ENCODE results near the gene MBLAC1.

The MBLAC1 gene

DNA sequence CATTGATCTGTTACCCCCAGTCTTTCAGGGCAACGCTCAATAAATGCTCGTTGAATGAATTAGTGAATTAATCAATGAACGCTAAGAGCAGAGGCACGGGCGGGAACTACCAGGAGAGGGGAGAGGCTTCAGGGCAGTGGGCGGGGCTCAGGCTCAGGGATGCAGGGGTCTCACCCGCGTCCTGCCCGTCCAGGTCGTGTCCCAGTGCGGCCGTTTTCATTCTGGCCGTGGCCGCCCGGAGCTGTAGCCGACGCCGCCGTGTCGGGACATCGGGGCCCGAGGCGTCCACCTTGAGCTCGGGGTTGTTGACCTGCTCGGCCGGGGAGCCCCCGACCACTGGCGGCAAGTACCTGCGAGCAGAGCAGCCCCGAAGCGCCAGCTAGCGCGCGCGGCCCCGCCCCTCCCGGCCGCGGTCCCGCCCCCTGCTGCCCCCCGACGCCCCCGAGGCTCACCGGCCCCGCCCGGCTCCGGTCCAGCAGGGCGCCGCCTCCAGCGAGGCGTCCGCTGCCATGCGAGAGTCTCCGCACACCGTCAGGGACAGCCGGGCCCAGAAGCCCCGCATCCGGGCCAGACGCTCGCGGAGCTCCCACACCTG, 44.4 kb downstream of the MBLAC1 start:
- TF ChIP-seq, protein P1, sequence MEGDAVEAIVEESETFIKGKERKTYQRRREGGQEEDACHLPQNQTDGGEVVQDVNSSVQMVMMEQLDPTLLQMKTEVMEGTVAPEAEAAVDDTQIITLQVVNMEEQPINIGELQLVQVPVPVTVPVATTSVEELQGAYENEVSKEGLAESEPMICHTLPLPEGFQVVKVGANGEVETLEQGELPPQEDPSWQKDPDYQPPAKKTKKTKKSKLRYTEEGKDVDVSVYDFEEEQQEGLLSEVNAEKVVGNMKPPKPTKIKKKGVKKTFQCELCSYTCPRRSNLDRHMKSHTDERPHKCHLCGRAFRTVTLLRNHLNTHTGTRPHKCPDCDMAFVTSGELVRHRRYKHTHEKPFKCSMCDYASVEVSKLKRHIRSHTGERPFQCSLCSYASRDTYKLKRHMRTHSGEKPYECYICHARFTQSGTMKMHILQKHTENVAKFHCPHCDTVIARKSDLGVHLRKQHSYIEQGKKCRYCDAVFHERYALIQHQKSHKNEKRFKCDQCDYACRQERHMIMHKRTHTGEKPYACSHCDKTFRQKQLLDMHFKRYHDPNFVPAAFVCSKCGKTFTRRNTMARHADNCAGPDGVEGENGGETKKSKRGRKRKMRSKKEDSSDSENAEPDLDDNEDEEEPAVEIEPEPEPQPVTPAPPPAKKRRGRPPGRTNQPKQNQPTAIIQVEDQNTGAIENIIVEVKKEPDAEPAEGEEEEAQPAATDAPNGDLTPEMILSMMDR (IDR thresholded peaks at IDR 0.05) = no peak

- TF ChIP-seq, protein P1 (IDR thresholded peaks at IDR 0.05) = no peak
These were observed 45.1 kb downstream of the MBLAC1 start for GRCh38 chr7:100171840-100172239.

DNA sequence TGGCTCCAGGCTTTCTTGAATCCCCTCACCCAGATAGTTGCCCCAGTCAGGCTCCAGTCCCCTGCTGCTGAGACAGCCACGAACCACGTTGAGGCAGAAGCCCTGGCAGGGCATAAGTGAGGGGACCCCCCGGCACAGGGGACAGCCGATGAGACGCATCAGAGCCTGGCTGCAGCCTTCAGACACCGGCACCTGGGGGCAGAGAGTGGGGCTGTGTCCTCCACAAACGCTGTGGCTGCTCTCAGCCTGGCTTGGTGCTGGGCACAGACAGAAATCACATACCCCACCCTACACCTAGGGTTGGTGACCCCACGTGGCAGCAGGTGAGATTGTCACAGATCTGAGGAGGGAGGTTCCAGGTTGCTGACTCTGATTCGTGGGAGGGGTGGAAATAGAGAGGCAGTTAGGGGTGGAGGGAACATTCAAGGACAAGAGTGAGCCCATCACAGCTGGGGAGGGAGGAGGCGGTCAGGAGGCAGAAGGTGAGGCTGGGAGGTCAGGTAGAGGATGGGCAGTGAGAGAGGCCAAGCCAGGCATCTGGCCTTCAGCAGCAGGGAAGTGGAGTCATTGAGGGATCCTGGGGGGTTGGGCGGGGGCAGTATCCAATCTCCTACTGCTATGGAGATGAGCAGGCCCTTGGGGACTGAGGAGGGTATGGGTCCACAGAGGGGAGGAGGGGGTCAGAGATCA, 47.2 kb downstream of the MBLAC1 start:
- TF ChIP-seq, protein P1 (IDR thresholded peaks at IDR 0.05) = no peak

GRCh38 chr7:100174582-100174981, 47.8 kb downstream of the MBLAC1 start:
- TF ChIP-seq, protein P1 (IDR thresholded peaks at IDR 0.05) = no peak

DNA sequence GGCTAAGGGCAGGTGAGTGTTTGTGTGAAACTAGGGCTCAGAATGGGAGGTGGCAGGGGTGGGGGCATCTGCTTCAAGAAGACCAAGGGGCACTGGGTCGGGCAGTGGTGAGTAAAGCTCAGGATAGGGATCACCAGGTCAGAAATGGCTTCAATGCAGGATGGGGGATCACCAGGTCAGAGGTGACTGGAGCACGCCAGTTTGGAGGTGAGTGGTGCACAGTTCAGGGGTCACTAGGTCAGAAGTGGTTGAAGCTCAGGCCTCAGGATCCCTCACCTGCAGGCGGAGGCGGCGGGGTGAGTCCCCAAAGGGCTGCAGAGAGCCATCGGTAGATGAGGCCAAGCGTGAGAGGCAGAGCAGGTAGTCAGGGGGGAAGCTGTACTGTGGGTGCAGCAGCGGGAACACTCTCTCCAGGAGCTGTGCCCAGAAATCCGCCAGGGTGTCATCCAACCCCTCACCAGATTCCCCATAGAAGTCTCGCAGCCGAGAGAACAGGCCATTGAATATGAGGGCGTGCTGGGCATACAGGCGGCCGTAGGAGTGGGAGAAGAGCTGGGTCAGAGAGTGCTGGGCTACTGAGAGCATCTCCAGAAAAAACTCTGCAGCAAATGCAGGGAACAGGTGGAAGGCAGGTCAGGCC, 48.6 kb downstream of the MBLAC1 start:
- TF ChIP-seq, protein P1 (IDR thresholded peaks at IDR 0.05) = no peak

- TF ChIP-seq, protein P1 (IDR thresholded peaks at IDR 0.05) = no peak
These were observed 49.6 kb downstream of the MBLAC1 start for GRCh38 chr7:100176096-100177044.

Data from LNCAP (cell line).